Measurements from ENCODE around the gene ACACA. TPM values are rescaled to one million over a fixed set of nuclear protein-coding genes. Genes with fewer than 3 reads are reported as not detected.

ACACA gene
- total and polyA plus RNA-seq, 9 of the 15 experiments (the other 6 are each of a cell fraction or from before 2014, with no cell fraction given): 35.9 to 135 (median 88.4) TPM

- TF ChIP-seq ZNF184 (CRISPR knock-in tag; IDR thresholded peaks at IDR 0.05): no peak
Measured at GRCh38 chr17:37167756-37168155, 238.9 kb downstream of the ACACA start (continued).

GRCh38 chr17:37164057-37164456 lies 242.6 kb downstream of the ACACA start:
- no peak overlapping the region for H3K4me2 ChIP-seq (ENCODE audit: insufficient read depth, low read length)
- H2AFZ ChIP-seq (ENCODE audit: low read depth, low read length): no peak overlapping the region
- intact Hi-C loops (cut with micrococcal nuclease): no loop called here
- ChIA-PET POLR2A (interaction anchor here (0.6 to 1.4 kb wide), 4 partner anchors 12 to 137 kb away, joined by 3 to 5 read pairs (median 3); no protein-coding TSS in a partner anchor), CTCF (ENCODE audit: low intra/inter-chr PET ratio) (no interaction called here)
- H3K9me3 ChIP-seq (replicated peaks; ENCODE audit: control insufficient read depth, insufficient read depth, low read depth, low read length): no peaks in the 10 kb centered on the region
- H4K20me1 ChIP-seq (replicated peaks; ENCODE audit: control insufficient read depth, insufficient read depth, low read length): no peaks in the 10 kb centered on the region; the same call in 1 of the 2 replicates
- no peaks in the 10 kb centered on the region for H3K79me2 ChIP-seq (ENCODE audit: control insufficient read depth, insufficient read depth, low read length)
- FAIRE-seq: no peak
- no peaks in the 10 kb centered on the region for H3K27me3 ChIP-seq (ENCODE audit: control insufficient read depth in 2 of 2, insufficient read depth in 2 of 2, low read length in 2 of 2)
- no peak for ATAC-seq
- in situ Hi-C loops (cut with MboI): no loop called here
- no peaks in the 10 kb centered on the region for H3K9me1 ChIP-seq (ENCODE audit: control insufficient read depth, insufficient read depth, low read length)
- H3K9ac ChIP-seq (ENCODE audit: insufficient read depth in 1 of 2, low read depth in 2 of 2, low read length in 2 of 2): no peak overlapping the region
- no peak overlapping the region for H3K27ac ChIP-seq (ENCODE audit: extremely low read depth, low read depth, low read length)
- H3K4me1 ChIP-seq (replicated peaks in 1 of 2; ENCODE audit: control insufficient read depth in 2 of 2, insufficient read depth in 2 of 2, low read length in 2 of 2): no peaks in the 10 kb centered on the region
- BruUV-seq (replicated peaks): no TSS peak
- no peak overlapping the region for H3K4me3 ChIP-seq
- 92% methylated on average over 1 of the region's 2 CpGs for WGBS (ENCODE audit: insufficient coverage, low coverage, missing lambda C conversion rate)
- no peak for DNase-seq (ENCODE audit: extremely low read depth in 1 of 4, low spot score in 3 of 4)
- H3K36me3 ChIP-seq (ENCODE audit: control insufficient read depth, insufficient read depth, low read length): peaks cover 73% of the 10 kb centered on the region
- TF ChIP-seq ZNF507 (tag; conservative IDR thresholded peaks at IDR 0.05): no peak
- TF ChIP-seq USF2 (CRISPR knock-in tag; IDR thresholded peaks at IDR 0.05): no peak
- TF ChIP-seq GTF2E2 (tag; IDR thresholded peaks at IDR 0.05): no peak
- no peak for TF ChIP-seq ZFX (CRISPR knock-in tag; IDR thresholded peaks at IDR 0.05)
- no peak for TF ChIP-seq ZNF830 (CRISPR knock-in tag; IDR thresholded peaks at IDR 0.05)
- no peak for TF ChIP-seq SRSF3 (IDR thresholded peaks at IDR 0.05; ENCODE audit: insufficient read depth, low read length)
- no peak for TF ChIP-seq RBM15 (IDR thresholded peaks at IDR 0.05; ENCODE audit: insufficient read depth, low read length)
- TF ChIP-seq ZNF184 (CRISPR knock-in tag; IDR thresholded peaks at IDR 0.05): no peak
- TF ChIP-seq E2F4 (CRISPR knock-in tag; IDR thresholded peaks at IDR 0.05; ENCODE audit: low read depth): no peak
- TF ChIP-seq THAP12 (CRISPR knock-in tag; IDR thresholded peaks at IDR 0.05): no peak
- TF ChIP-seq ZNF699 (CRISPR knock-in tag; IDR thresholded peaks at IDR 0.05; ENCODE audit: insufficient replicate concordance): no peak
- TF ChIP-seq HES1 (IDR thresholded peaks at IDR 0.05; ENCODE audit: low read depth): no peak

All from K562 (cell line).